Mesendoderm (in vitro differentiated cells): ENCODE data around the gene SCFD2.

Experiments used
- DNase-seq: peaks from one replicate; pipeline ENCODE4 v3.0.0; 2013
- H2AK5ac ChIP-seq: 2 replicates; pipeline ENCODE4 v1.6.1; 2013; ENCODE audit warnings: low read length, inconsistent platforms
- H2BK120ac ChIP-seq: 2 replicates; pipeline ENCODE4 v1.6.1; 2013; ENCODE audit warnings: low read depth, mild to moderate bottlenecking, low read length, moderate library complexity, mixed read lengths
- H2BK15ac ChIP-seq: replicated peaks from 2 replicates; pipeline ENCODE4 v1.6.1; 2013; ENCODE audit warnings: low read depth, mild to moderate bottlenecking, moderate library complexity
- H2BK5ac ChIP-seq: 2 replicates; pipeline ENCODE4 v1.6.1; 2013; ENCODE audit warnings: low read length, inconsistent platforms
- H3K18ac ChIP-seq: 2 replicates; pipeline ENCODE4 v1.6.1; 2013; ENCODE audit warnings: mild to moderate bottlenecking, low read length, mixed read lengths
- H3K23ac ChIP-seq: one replicate; pipeline ENCODE4 v1.6.1; 2013; ENCODE audit warnings: low read length
- H3K27ac ChIP-seq: 2 replicates; pipeline ENCODE4 v1.5.1; 2013; ENCODE audit warnings: low read depth, mild to moderate bottlenecking, inconsistent platforms, low read length, moderate library complexity
- H3K27me3 ChIP-seq: 2 replicates; pipeline ENCODE4 v1.6.1; 2013; ENCODE audit warnings: low read length, control low read depth, mild to moderate bottlenecking, inconsistent platforms; ENCODE audit not compliant: insufficient read depth, poor library complexity
- H3K36me3 ChIP-seq: 2 replicates; pipeline ENCODE4 v1.6.1; 2013; ENCODE audit warnings: low read length, inconsistent platforms; ENCODE audit not compliant: control insufficient read depth, insufficient read depth
- H3K4ac ChIP-seq: one replicate; pipeline ENCODE4 v1.6.1; 2013; ENCODE audit warnings: low read depth, mild to moderate bottlenecking, low read length, moderate library complexity
- H3K4me1 ChIP-seq: 2 replicates; pipeline ENCODE4 v1.6.1; 2013; ENCODE audit warnings: low read depth, low read length, inconsistent platforms; ENCODE audit not compliant: control insufficient read depth
- H3K4me2 ChIP-seq: 2 replicates; pipeline ENCODE4 v1.6.1; 2013; ENCODE audit warnings: low read length
- H3K4me3 ChIP-seq: 2 replicates; pipeline ENCODE4 v1.5.1; 2013; ENCODE audit warnings: mild to moderate bottlenecking, low read length
- H3K56ac ChIP-seq: one replicate; pipeline ENCODE4 v1.6.1; 2013; ENCODE audit warnings: low read length
- H3K79me1 ChIP-seq: 2 replicates; pipeline ENCODE4 v1.6.1; 2013; ENCODE audit warnings: low read length, inconsistent platforms
- H3K79me2 ChIP-seq: 2 replicates; pipeline ENCODE4 v1.6.1; 2013; ENCODE audit warnings: mild to moderate bottlenecking, low read length; ENCODE audit not compliant: control insufficient read depth, insufficient read depth
- H3K9ac ChIP-seq: 2 replicates; pipeline ENCODE4 v1.6.1; 2013; ENCODE audit warnings: low read length, inconsistent platforms
- H4K5ac ChIP-seq: one replicate; pipeline ENCODE4 v1.6.1; 2013; ENCODE audit warnings: low read length
- H4K8ac ChIP-seq: one replicate; pipeline ENCODE4 v1.6.1; 2013; ENCODE audit warnings: low read depth, mild to moderate bottlenecking, control low read depth, low read length, moderate library complexity
- WGBS: extraction: QIAGEN DNeasy Blood & Tissue Kit; methylation state at CpG from one replicate; pipeline ENCODE4 v1.1.7; 2013; ENCODE audit warnings: low lambda C conversion rate, missing lambda C conversion rate; ENCODE audit not compliant: insufficient coverage; ENCODE audit errors: extremely low coverage; 5-methylcytosine and 5-hydroxymethylcytosine counted together

SCFD2 gene

GRCh38 chr4:53326535-53326934 is 39.3 kb downstream of the SCFD2 start:
- Histone ChIP-seq H3K9ac (no peak overlapping the region), H3K79me2 (no peaks in the 10 kb centered on the region), H3K4me3 (no peak overlapping the region), H3K23ac (no peak overlapping the region), H3K4me1 (peaks cover 2% of the 10 kb centered on the region), H2BK120ac (no peak overlapping the region), H3K4ac (no peak overlapping the region), H3K4me2 (no peak overlapping the region), H4K5ac (no peak overlapping the region), H2AK5ac (no peak overlapping the region), H4K8ac (no peak overlapping the region), H3K36me3 (no peaks in the 10 kb centered on the region), H3K27ac (no peak overlapping the region), H3K18ac (no peak overlapping the region), H3K79me1 (no peaks in the 10 kb centered on the region), H3K27me3 (no peaks in the 10 kb centered on the region), H2BK15ac (no peak overlapping the region), H3K56ac (no peak overlapping the region), H2BK5ac (no peak overlapping the region)
- DNase-seq, result no peak
- no CpG with 5 or more reads among the region's 3 CpGs for WGBS

DNA sequence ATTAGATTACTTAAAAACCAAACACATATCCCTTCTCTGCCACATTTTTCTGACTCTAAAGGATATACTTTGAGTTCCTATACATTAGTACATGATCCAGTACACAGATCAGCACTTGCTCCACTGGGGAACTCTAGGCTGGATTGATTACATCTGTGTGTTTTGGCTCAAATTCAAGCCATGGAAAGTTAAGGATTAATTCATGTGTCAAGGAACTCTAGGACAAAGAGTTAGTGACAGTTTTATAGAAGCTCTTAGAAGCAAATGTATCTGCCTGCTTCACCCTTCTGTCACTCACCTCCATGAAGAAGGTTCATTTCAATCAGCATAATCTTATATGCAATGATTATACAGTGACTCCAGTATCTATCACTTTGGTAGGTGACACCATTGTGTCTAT is 43.2 kb downstream of the SCFD2 start:
- Histone ChIP-seq H4K5ac (no peak overlapping the region), H3K79me1 (no peaks in the 10 kb centered on the region), H3K4me2 (no peak overlapping the region), H3K4ac (no peak overlapping the region), H4K8ac (no peak overlapping the region), H3K56ac (no peak overlapping the region), H3K4me1 (peaks cover 4% of the 10 kb centered on the region), H3K18ac (no peak overlapping the region), H2BK5ac (no peak overlapping the region), H3K4me3 (no peak overlapping the region), H3K23ac (no peak overlapping the region), H3K9ac (no peak overlapping the region), H3K27me3 (no peaks in the 10 kb centered on the region), H2AK5ac (no peak overlapping the region), H3K36me3 (no peaks in the 10 kb centered on the region), H3K79me2 (no peaks in the 10 kb centered on the region), H2BK15ac (no peak overlapping the region), H2BK120ac (no peak overlapping the region), H3K27ac (no peak overlapping the region)
- no peak for DNase-seq

DNA sequence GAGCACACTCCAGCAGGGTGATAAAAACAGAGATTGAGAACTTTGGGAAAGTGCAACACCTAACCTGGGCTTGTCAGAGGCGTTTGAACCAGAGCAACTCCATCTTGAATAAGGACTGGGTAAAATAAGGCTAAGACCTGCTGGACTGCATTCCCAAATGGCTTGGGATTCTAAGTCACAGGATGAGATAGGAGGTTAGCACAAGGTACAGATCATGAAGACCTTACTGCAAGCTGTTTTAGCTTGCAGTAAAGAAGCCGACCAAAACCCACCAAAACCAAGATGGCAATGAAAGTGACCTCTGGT is 43.9 kb downstream of the SCFD2 start:
- H3K18ac ChIP-seq, result no peak overlapping the region
- H3K4ac ChIP-seq, result no peak overlapping the region
- no peak overlapping the region for H3K23ac ChIP-seq
- peaks cover 4% of the 10 kb centered on the region for H3K4me1 ChIP-seq
- H2AK5ac ChIP-seq, result no peak overlapping the region
- WGBS, result no CpG with 5 or more reads among the region's 2 CpGs
- H3K56ac ChIP-seq, result no peak overlapping the region
- H2BK120ac ChIP-seq, result no peak overlapping the region
- no peaks in the 10 kb centered on the region for H3K36me3 ChIP-seq
- H3K27me3 ChIP-seq, result no peaks in the 10 kb centered on the region
- H3K27ac ChIP-seq, result no peak overlapping the region
- no peak overlapping the region for H3K4me3 ChIP-seq
- H2BK5ac ChIP-seq, result no peak overlapping the region
- H3K4me2 ChIP-seq, result no peak overlapping the region
- no peaks in the 10 kb centered on the region for H3K79me1 ChIP-seq
- no peak overlapping the region for H2BK15ac ChIP-seq
- H3K9ac ChIP-seq, result no peak overlapping the region
- no peak for DNase-seq
- H3K79me2 ChIP-seq, result no peaks in the 10 kb centered on the region
- no peak overlapping the region for H4K8ac ChIP-seq
- H4K5ac ChIP-seq, result no peak overlapping the region

DNA sequence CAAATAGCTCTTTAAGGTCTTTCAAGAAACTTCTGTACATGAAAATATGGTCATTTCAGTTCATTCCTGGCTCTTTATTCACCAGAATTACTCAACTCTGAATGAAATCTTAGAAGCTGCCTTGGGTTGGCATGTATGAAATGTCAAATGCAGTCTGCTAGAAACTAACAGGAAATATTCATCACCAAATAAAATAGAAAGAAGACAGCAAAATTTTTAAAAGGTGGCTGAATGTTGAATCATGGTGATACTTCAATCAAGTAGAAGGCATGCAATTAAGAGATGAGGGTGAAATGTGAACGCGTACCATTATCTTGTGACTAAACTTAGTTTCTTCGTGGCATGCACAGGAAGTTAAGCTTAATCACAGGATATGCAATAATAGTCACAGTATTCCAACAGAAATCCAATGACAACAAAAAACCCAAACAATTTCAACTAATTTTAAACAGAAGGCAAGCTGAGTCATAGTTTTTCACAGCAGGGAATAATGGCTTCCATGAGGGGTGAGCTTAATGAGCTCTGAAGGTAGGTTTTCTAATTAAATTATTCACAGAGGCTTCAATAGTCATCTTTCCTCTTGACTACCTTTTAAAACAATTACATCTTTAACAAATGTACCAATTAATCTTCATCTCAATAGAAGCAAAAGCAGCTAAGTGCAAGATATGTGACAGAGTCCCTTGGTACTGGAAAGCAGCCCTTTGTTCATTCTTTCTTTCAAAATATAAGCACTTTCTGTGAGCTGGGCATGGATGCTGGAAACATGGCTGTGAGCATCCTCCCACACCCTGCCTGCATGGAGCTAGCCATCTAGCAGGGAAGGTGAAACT is 44.5 kb downstream of the SCFD2 start:
- Histone ChIP-seq H3K4ac (no peak overlapping the region), H4K5ac (no peak overlapping the region), H3K4me2 (no peak overlapping the region), H3K27ac (no peak overlapping the region), H3K36me3 (no peaks in the 10 kb centered on the region), H3K23ac (no peak overlapping the region), H2AK5ac (no peak overlapping the region), H3K9ac (no peak overlapping the region), H3K79me2 (no peaks in the 10 kb centered on the region), H4K8ac (no peak overlapping the region), H2BK15ac (no peak overlapping the region), H3K79me1 (no peaks in the 10 kb centered on the region), H3K4me1 (peaks cover 4% of the 10 kb centered on the region), H3K18ac (no peak overlapping the region), H2BK5ac (no peak overlapping the region), H3K27me3 (no peaks in the 10 kb centered on the region), H2BK120ac (no peak overlapping the region), H3K56ac (no peak overlapping the region), H3K4me3 (no peak overlapping the region)
- DNase-seq, result no peak
- WGBS, result no CpG with 5 or more reads among the region's 3 CpGs

- H3K79me2 ChIP-seq, result no peaks in the 10 kb centered on the region
- H3K4me2 ChIP-seq, result no peak overlapping the region
- H2BK15ac ChIP-seq, result no peak overlapping the region
- H3K4me3 ChIP-seq, result no peak overlapping the region
- no peak overlapping the region for H3K4ac ChIP-seq
- WGBS, result no CpG with 5 or more reads among the region's 1 CpG
- DNase-seq, result no peak
- H3K79me1 ChIP-seq, result no peaks in the 10 kb centered on the region
- H2BK5ac ChIP-seq, result no peak overlapping the region
- no peak overlapping the region for H4K8ac ChIP-seq
- H3K27me3 ChIP-seq, result no peaks in the 10 kb centered on the region
- H3K4me1 ChIP-seq, result no peaks in the 10 kb centered on the region
- no peak overlapping the region for H3K56ac ChIP-seq
- H2BK120ac ChIP-seq, result no peak overlapping the region
- no peak overlapping the region for H2AK5ac ChIP-seq
- H3K18ac ChIP-seq, result no peak overlapping the region
- H3K9ac ChIP-seq, result no peak overlapping the region
- H3K23ac ChIP-seq, result no peak overlapping the region
- H3K36me3 ChIP-seq, result no peaks in the 10 kb centered on the region
- no peak overlapping the region for H3K27ac ChIP-seq
- no peak overlapping the region for H4K5ac ChIP-seq
Observed at GRCh38 chr4:53315300-53315699, 50.6 kb downstream of the SCFD2 start.

GRCh38 chr4:53314252-53314651 is 51.6 kb downstream of the SCFD2 start:
- WGBS, result no CpG with 5 or more reads among the region's 4 CpGs
- H2AK5ac ChIP-seq, result no peak overlapping the region
- no peak overlapping the region for H3K23ac ChIP-seq

More at GRCh38 chr4:53314252-53314651, 51.6 kb downstream of the SCFD2 start:
- Histone ChIP-seq H3K79me1 (no peaks in the 10 kb centered on the region), H3K4me2 (no peak overlapping the region), H3K79me2 (no peaks in the 10 kb centered on the region), H3K27me3 (no peaks in the 10 kb centered on the region), H3K56ac (no peak overlapping the region), H2BK15ac (no peak overlapping the region), H4K5ac (no peak overlapping the region), H2BK5ac (no peak overlapping the region), H3K36me3 (no peaks in the 10 kb centered on the region), H2BK120ac (no peak overlapping the region), H3K4me1 (no peaks in the 10 kb centered on the region), H3K9ac (no peak overlapping the region), H3K27ac (no peak overlapping the region), H3K4me3 (no peak overlapping the region), H4K8ac (no peak overlapping the region), H3K18ac (no peak overlapping the region), H3K4ac (no peak overlapping the region)
- no peak for DNase-seq
